ENCODE measurements around the gene TUBGCP2. TPM values are rescaled to one million over a fixed set of nuclear protein-coding genes. Genes with fewer than 3 reads are reported as not detected.

The TUBGCP2 gene
- total and polyA plus RNA-seq, 9 of the 15 experiments (the other 6 are each of a cell fraction or from before 2014, with no cell fraction given) = 4.3 to 56.6 (median 28.4) TPM

GRCh38 chr10:133346413-133346812 lies 37.7 kb upstream of the TUBGCP2 start:
- CTCF ChIA-PET (ENCODE audit: low intra/inter-chr PET ratio) = no interaction called here
- in situ Hi-C loops (cut with MboI) = no loop called here
- no peak overlapping the region for H3K4me2 ChIP-seq (ENCODE audit: insufficient read depth, low read length)

DNA sequence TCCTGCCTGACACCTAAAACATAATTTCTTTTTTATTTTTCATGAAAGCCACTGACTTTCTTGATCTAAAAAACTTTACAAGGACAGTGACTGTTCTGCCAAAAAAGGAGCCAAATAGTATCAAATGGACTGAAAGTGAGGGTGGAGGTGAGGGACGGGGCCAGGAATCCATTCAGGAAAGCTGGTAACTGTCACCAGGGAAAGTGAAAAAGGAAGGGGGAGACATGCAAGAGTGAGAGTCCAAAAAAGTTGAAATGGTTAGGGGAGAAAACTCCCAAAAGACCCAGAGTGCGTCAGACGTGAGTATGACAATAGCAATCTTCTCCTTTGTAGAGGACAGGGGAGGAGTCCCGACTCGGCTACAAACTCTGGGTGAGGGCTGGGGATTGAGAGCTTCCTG lies 35.6 kb upstream of the TUBGCP2 start:
- no peaks in the 10 kb centered on the region; a peak in 2 of 5 replicates for H3K27me3 ChIP-seq (ENCODE audit: control insufficient read depth in 2 of 2, insufficient read depth in 2 of 2, low read length in 2 of 2)
- ChIA-PET POLR2A (no interaction called here), CTCF (ENCODE audit: low intra/inter-chr PET ratio) (no interaction called here)
- ATAC-seq = no peak
- in situ Hi-C loops (cut with MboI) = no loop called here
- no peak overlapping the region for H3K9ac ChIP-seq (ENCODE audit: insufficient read depth in 1 of 2, low read depth in 2 of 2, low read length in 2 of 2)
- H3K4me3 ChIP-seq = no peak overlapping the region
- no peak overlapping the region for H3K4me2 ChIP-seq (ENCODE audit: insufficient read depth, low read length)
- H3K4me1 ChIP-seq (replicated peaks in 1 of 2; ENCODE audit: control insufficient read depth in 2 of 2, insufficient read depth in 2 of 2, low read length in 2 of 2) = peaks cover 9 to 25% of the 10 kb centered on the region in 2 experiments; a peak in 4 of 5 replicates
- no peaks in the 10 kb centered on the region for H4K20me1 ChIP-seq (replicated peaks; ENCODE audit: control insufficient read depth, insufficient read depth, low read length)
- H3K36me3 ChIP-seq (ENCODE audit: control insufficient read depth, insufficient read depth, low read length) = no peaks in the 10 kb centered on the region
- no peak overlapping the region for H2AFZ ChIP-seq (ENCODE audit: low read depth, low read length)
- H3K9me1 ChIP-seq (ENCODE audit: control insufficient read depth, insufficient read depth, low read length) = no peaks in the 10 kb centered on the region
- H3K27ac ChIP-seq (ENCODE audit: extremely low read depth, low read depth, low read length) = no peak overlapping the region
- intact Hi-C loops (cut with micrococcal nuclease) = no loop called here
- no peak for DNase-seq (ENCODE audit: extremely low read depth in 1 of 4, low spot score in 3 of 4)
- 73% methylated on average over 5 of the region's 5 CpGs for WGBS (ENCODE audit: insufficient coverage, low coverage, missing lambda C conversion rate)
- FAIRE-seq = no peak
- no peaks in the 10 kb centered on the region for H3K9me3 ChIP-seq (replicated peaks; ENCODE audit: control insufficient read depth, insufficient read depth, low read depth, low read length)
- no peaks in the 10 kb centered on the region for H3K79me2 ChIP-seq (ENCODE audit: control insufficient read depth, insufficient read depth, low read length)
- no TSS peak for BruUV-seq (replicated peaks)
- TF ChIP-seq ZSCAN32 (CRISPR knock-in tag; IDR thresholded peaks at IDR 0.05) (no peak), ZNF639 (CRISPR knock-in tag; conservative IDR thresholded peaks at IDR 0.05 in 1 of 2, IDR thresholded peaks at IDR 0.05 in 1 of 2) (no peak)
- TF ChIP-seq, protein P1, sequence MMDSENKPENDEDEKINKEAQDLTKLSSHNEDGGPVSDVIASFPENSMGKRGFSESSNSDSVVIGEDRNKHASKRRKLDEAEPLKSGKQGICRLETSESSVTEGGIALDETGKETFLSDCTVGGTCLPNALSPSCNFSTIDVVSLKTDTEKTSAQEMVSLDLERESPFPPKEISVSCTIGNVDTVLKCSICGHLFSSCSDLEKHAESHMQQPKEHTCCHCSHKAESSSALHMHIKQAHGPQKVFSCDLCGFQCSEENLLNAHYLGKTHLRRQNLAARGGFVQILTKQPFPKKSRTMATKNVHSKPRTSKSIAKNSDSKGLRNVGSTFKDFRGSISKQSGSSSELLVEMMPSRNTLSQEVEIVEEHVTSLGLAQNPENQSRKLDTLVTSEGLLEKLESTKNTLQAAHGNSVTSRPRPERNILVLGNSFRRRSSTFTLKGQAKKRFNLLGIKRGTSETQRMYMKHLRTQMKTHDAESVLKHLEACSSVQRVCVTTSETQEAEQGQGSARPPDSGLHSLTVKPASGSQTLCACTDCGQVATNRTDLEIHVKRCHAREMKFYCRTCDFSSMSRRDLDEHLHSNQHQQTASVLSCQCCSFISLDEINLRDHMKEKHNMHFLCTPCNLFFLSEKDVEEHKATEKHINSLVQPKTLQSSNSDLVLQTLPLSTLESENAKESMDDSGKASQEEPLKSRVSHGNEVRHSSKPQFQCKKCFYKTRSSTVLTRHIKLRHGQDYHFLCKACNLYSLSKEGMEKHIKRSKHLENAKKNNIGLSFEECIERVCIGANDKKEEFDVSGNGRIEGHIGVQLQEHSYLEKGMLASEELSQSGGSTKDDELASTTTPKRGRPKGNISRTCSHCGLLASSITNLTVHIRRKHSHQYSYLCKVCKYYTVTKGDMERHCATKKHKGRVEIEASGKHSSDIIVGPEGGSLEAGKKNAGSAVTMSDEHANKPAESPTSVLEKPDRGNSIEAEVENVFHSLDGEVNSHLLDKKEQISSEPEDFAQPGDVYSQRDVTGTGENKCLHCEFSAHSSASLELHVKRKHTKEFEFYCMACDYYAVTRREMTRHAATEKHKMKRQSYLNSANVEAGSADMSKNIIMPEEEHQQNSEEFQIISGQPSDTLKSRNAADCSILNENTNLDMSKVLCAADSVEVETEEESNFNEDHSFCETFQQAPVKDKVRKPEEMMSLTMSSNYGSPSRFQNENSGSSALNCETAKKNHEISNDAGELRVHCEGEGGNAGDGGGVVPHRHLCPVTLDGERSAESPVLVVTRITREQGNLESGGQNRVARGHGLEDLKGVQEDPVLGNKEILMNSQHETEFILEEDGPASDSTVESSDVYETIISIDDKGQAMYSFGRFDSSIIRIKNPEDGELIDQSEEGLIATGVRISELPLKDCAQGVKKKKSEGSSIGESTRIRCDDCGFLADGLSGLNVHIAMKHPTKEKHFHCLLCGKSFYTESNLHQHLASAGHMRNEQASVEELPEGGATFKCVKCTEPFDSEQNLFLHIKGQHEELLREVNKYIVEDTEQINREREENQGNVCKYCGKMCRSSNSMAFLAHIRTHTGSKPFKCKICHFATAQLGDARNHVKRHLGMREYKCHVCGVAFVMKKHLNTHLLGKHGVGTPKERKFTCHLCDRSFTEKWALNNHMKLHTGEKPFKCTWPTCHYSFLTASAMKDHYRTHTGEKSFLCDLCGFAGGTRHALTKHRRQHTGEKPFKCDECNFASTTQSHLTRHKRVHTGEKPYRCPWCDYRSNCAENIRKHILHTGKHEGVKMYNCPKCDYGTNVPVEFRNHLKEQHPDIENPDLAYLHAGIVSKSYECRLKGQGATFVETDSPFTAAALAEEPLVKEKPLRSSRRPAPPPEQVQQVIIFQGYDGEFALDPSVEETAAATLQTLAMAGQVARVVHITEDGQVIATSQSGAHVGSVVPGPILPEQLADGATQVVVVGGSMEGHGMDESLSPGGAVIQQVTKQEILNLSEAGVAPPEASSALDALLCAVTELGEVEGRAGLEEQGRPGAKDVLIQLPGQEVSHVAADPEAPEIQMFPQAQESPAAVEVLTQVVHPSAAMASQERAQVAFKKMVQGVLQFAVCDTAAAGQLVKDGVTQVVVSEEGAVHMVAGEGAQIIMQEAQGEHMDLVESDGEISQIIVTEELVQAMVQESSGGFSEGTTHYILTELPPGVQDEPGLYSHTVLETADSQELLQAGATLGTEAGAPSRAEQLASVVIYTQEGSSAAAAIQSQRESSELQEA (IDR thresholded peaks at IDR 0.05; ENCODE audit: low read depth) = no peak

More at GRCh38 chr10:133346413-133346812, 37.7 kb upstream of the TUBGCP2 start:
- DNase-seq (ENCODE audit: extremely low read depth in 1 of 4, low spot score in 3 of 4) = no peak
- Histone ChIP-seq H3K36me3 (ENCODE audit: control insufficient read depth, insufficient read depth, low read length) (no peaks in the 10 kb centered on the region), H3K9me3 (replicated peaks; ENCODE audit: control insufficient read depth, insufficient read depth, low read depth, low read length) (no peaks in the 10 kb centered on the region), H2AFZ (ENCODE audit: low read depth, low read length) (no peak overlapping the region), H3K27me3 (ENCODE audit: control insufficient read depth in 2 of 2, insufficient read depth in 2 of 2, low read length in 2 of 2) (no peaks in the 10 kb centered on the region; a peak in 1 of 5 replicates), H3K27ac (ENCODE audit: extremely low read depth, low read depth, low read length) (no peak overlapping the region), H3K4me3 (no peak overlapping the region), H3K9ac (ENCODE audit: insufficient read depth in 1 of 2, low read depth in 2 of 2, low read length in 2 of 2) (no peak overlapping the region), H3K79me2 (ENCODE audit: control insufficient read depth, insufficient read depth, low read length) (no peaks in the 10 kb centered on the region), H4K20me1 (replicated peaks; ENCODE audit: control insufficient read depth, insufficient read depth, low read length) (no peaks in the 10 kb centered on the region), H3K4me1 (replicated peaks in 1 of 2; ENCODE audit: control insufficient read depth in 2 of 2, insufficient read depth in 2 of 2, low read length in 2 of 2) (peaks cover 9 to 42% of the 10 kb centered on the region in 2 experiments; a peak in 4 of 5 replicates), H3K9me1 (ENCODE audit: control insufficient read depth, insufficient read depth, low read length) (no peaks in the 10 kb centered on the region)
- no TSS peak for BruUV-seq (replicated peaks)
- no peak for ATAC-seq
- 69% methylated on average over 7 of the region's 11 CpGs for WGBS (ENCODE audit: insufficient coverage, low coverage, missing lambda C conversion rate)
- TF ChIP-seq CC2D1A (IDR thresholded peaks at IDR 0.05) (no peak), MBD2 (IDR thresholded peaks at IDR 0.05; ENCODE audit: borderline replicate concordance, low read depth) (no peak), ZNF696 (CRISPR knock-in tag; conservative IDR thresholded peaks at IDR 0.05) (no peak), STAG1 (CRISPR knock-in tag; IDR thresholded peaks at IDR 0.05; ENCODE audit: borderline replicate concordance) (no peak), TGIF2 (CRISPR knock-in tag; IDR thresholded peaks at IDR 0.05) (no peak), SMAD2 (IDR thresholded peaks at IDR 0.05; ENCODE audit: low read depth, low read length) (no peak), ZNF174 (CRISPR knock-in tag; IDR thresholded peaks at IDR 0.05) (no peak), TCFL5 (CRISPR knock-in tag; conservative IDR thresholded peaks at IDR 0.05) (no peak), TAF9B (IDR thresholded peaks at IDR 0.05; ENCODE audit: partially characterized antibody) (no peak)
- POLR2A ChIA-PET = no interaction called here
- FAIRE-seq = no peak
- intact Hi-C loops (cut with micrococcal nuclease) = no loop called here
